Small intestine (tissue), 7 donors: ENCODE measurements around the gene FTCD. TPM values are rescaled to one million over a fixed set of nuclear protein-coding genes. Genes with fewer than 3 reads are reported as not detected.
"Not testable (repeated sequence)": the region's sequence is repeated elsewhere in the genome, so short reads cannot be mapped to it uniquely, and the experiment has no call there.

Experiments used
- DNase-seq, 2 donors: peaks; one replicate each; pipeline versions ENCODE4 v3.0.0 to v3.0.0-alpha.2; 2013
- FAIRE-seq: peaks from 2 replicates; lab custom pipeline; 2012; peaks lifted over from hg19 to GRCh38; lab: Jason Lieb, UNC
- H3K27ac ChIP-seq, 3 donors: one replicate each; pipeline ENCODE4 v1.5.1; 2013; ENCODE audit warnings: low read length in 2 of 3, mild to moderate bottlenecking in 2 of 3, control low read depth in 1 of 3, inconsistent platforms in 1 of 3, low read depth in 1 of 3, moderate library complexity in 1 of 3
- H3K27me3 ChIP-seq, 3 donors: one replicate each; pipeline ENCODE4 v1.6.1; 2013; ENCODE audit warnings: low read length in 3 of 3, inconsistent platforms in 1 of 3; ENCODE audit not compliant: control insufficient read depth in 3 of 3, insufficient read depth in 3 of 3
- H3K36me3 ChIP-seq, 3 donors: one replicate each; pipeline ENCODE4 v1.6.1; 2013; ENCODE audit warnings: low read length in 3 of 3, inconsistent platforms in 1 of 3, low read depth in 1 of 3, mild to moderate bottlenecking in 1 of 3, moderate library complexity in 1 of 3; ENCODE audit not compliant: control insufficient read depth in 3 of 3, insufficient read depth in 2 of 3
- H3K4me1 ChIP-seq, 3 donors: one replicate each; pipeline ENCODE4 v1.6.1; 2013; ENCODE audit warnings: low read length in 2 of 3, inconsistent platforms in 1 of 3, low read depth in 1 of 3, mild to moderate bottlenecking in 1 of 3, moderate library complexity in 1 of 3; ENCODE audit not compliant: control insufficient read depth in 3 of 3, insufficient read depth in 2 of 3
- H3K4me3 ChIP-seq, 3 donors: one replicate each; pipeline ENCODE4 v1.5.1; 2013; ENCODE audit warnings: low read length in 3 of 3, control low read depth in 1 of 3, inconsistent platforms in 1 of 3, low read depth in 1 of 3, mild to moderate bottlenecking in 1 of 3, moderate library complexity in 1 of 3
- H3K9me3 ChIP-seq, 2 donors: one replicate each; pipeline ENCODE4 v1.6.1; 2013; ENCODE audit warnings: low read depth in 1 of 2, low read length in 1 of 2; ENCODE audit not compliant: control insufficient read depth in 2 of 2, insufficient read depth in 1 of 2
- WGBS, 3 donors: extraction: QIAGEN DNeasy Blood & Tissue Kit; methylation state at CpG; one replicate each; pipeline ENCODE4 v1.1.7; 2013; 5-methylcytosine and 5-hydroxymethylcytosine counted together
- polyA plus RNA-seq, 4 donors: library from polyadenylated mRNA; stranded (reverse) in 3 of 4; unstranded in 1 of 4; fragments of 200-250 nt in 3 of 4; fragments of 120-200 nt in 1 of 4; gene quantifications; one replicate each; pipeline versions ENCODE4 v1.2.1 to v1.2.3, GENCODE V29; 2013
- donor health status: healthy with polysubstance abuse.
- donor health status: control.
- donor health status: control.
- donor health status: Bipolar disorder and iron deficiency.
- donor health status: healthy.

Gene FTCD
- polyA plus RNA-seq, 4 donors = 0.31 to 71.8 (median 39.0) TPM

- Histone ChIP-seq H3K4me3 (no peak overlapping the region), H3K4me1 (no peaks in the 10 kb centered on the region), H3K9me3 (peaks cover 0 to 9% of the 10 kb centered on the region in 2 donors), H3K27me3 (no peaks in the 10 kb centered on the region), H3K27ac (no peak overlapping the region), H3K36me3 (peaks cover 0 to 29% (median 0%) of the 10 kb centered on the region in 3 donors)
- FAIRE-seq (no peak), DNase-seq (no peak)
- 76 to 91% (median 87%) methylated on average over 12 of the region's 12 CpGs for WGBS, 3 donors
These were observed 44.2 kb downstream of the FTCD start for GRCh38 chr21:46111193-46111571.

DNA sequence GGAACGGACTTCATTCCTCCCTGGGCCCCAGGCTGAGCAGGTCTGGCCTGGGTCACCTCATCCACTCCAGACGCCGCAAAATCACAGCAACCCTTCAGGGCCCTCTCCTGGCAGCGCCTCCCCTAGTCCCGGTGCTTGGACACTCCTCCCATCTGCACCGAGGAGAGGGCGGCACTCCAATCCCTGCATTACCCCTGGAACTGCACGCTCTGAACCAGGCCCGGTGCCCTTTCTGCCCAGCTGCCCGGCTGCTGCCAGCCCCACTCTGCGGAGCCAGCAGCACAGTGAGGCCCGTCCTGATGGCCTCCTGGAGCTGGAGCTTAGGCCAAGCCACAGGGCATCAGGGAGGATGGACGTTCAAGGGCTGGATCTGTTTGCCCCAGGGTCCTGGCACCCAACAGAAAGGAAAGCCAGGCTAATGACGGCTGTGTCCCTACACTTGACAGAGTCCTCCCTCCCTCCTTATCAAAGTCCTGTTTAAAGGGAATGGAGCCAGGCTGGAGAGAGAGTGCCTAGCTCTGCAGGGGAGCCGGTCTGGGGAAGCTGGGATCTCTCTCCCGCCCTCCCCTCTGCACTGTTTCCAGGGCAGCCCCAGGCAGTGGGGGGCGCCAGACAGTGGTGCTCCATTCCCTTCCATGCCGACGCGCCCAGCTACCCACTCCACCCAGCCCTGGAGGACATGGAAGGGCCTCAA is 44.7 kb downstream of the FTCD start:
- H3K27ac ChIP-seq = no peak overlapping the region
- no peak for FAIRE-seq
- no peaks in the 10 kb centered on the region for H3K27me3 ChIP-seq

DNA sequence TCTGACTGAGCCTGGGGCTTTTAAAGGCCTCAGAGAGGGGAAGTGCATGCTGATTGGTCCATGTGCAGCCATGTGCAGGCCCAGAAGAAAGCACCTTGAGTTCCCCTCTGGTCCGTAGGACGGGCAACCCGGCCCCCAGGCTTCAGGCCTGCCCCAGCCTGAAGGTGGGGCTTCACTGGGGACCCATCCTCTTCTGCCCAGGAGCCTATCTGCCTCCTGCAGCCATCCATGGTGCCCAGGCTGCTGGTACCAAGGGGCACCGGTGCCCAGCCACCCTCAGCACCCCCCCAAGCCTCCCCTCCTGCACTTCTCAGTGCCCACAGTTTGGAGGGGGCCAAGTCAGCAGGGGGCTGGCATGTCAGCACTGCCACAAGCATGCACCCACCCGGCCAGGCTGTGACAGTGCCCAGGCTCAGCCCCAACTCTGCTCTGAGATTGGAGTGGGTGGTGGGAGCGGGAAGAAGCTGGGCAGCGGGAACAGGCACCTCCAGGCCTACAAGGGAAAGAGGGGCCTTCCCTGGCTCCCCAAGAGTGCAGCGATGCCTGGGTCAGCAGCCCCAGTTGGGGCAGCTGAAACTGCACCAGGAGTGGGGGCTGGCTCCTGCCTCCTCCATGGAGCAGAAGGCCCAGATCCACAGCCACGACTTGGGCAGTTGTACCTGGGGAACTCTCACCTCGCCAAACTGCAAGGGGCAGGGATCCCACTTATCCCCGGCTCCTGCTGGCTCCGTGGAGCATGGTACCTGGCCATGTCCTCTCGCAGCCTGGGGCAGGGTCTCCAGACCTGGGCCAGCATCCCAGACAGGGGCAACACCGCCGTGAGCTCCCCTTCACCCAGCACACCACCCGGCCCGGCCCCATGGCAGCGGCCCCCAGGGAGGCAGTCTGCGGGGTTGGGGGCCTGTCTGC is 45.8 kb downstream of the FTCD start:
- FAIRE-seq = no peak

More for the DNA sequence above, 44.7 kb downstream of the FTCD start:
- Histone ChIP-seq H3K36me3 (peaks cover 0 to 24% (median 0%) of the 10 kb centered on the region in 3 donors), H3K9me3 (peaks cover 0 to 9% of the 10 kb centered on the region in 2 donors), H3K4me1 (no peaks in the 10 kb centered on the region), H3K4me3 (no peak overlapping the region)
- no peak for DNase-seq
- WGBS, 3 donors = 70 to 77% (median 76%) methylated on average over 20 of the region's 20 CpGs

GRCh38 chr21:46108827-46109312 is 46.5 kb downstream of the FTCD start:
- Histone ChIP-seq H3K4me3 (no peak overlapping the region), H3K36me3 (peaks cover 0 to 15% (median 0%) of the 10 kb centered on the region in 3 donors), H3K9me3 (peaks cover 0 to 13% of the 10 kb centered on the region in 2 donors), H3K27me3 (no peaks in the 10 kb centered on the region), H3K27ac (no peak overlapping the region), H3K4me1 (no peaks in the 10 kb centered on the region)
- no peak for FAIRE-seq
- DNase-seq = no peak
- 75 to 83% (median 81%) methylated on average over 9 of the region's 9 CpGs for WGBS, 3 donors

More for the DNA sequence above, 45.8 kb downstream of the FTCD start:
- Histone ChIP-seq H3K27me3 (no peaks in the 10 kb centered on the region), H3K27ac (no peak overlapping the region), H3K36me3 (peaks cover 0 to 17% (median 0%) of the 10 kb centered on the region in 3 donors), H3K9me3 (peaks cover 0 to 10% of the 10 kb centered on the region in 2 donors), H3K4me1 (no peaks in the 10 kb centered on the region), H3K4me3 (no peak overlapping the region)
- 75 to 83% (median 77%) methylated on average over 19 of the region's 19 CpGs for WGBS, 3 donors
- DNase-seq = no peak

DNA sequence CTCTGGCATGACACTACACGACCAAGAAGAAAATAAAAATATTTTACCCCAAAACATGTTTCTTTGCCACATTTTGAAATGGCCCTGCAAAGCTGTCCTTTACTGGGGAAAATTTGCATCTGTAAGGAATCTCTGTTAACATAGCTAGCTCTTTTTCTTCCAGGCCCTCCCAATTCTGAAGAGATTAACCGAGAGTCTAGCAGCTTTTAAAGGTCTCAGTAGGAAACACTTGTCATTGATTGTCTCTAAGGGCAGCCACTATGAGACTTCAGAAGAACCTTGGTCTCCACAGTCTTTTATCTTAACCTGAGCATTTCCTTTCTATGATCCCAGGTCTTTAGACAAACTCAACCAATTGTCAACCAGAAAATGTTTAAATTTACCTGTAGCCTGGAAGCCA is 48.0 kb downstream of the FTCD start:
- H3K36me3 ChIP-seq, H3K4me1 ChIP-seq, H3K27me3 ChIP-seq, FAIRE-seq, DNase-seq, H3K27ac ChIP-seq, H3K4me3 ChIP-seq: not testable (repeated sequence)
- 40 to 61% (median 52%) methylated on average over 2 of the region's 2 CpGs for WGBS, 3 donors
- peaks cover 0 to 15% of the 10 kb centered on the region in 2 donors for H3K9me3 ChIP-seq

- H3K27ac ChIP-seq = no peak overlapping the region
- H3K4me3 ChIP-seq = no peak overlapping the region
- no peak for DNase-seq
- peaks cover 0 to 15% of the 10 kb centered on the region in 2 donors for H3K9me3 ChIP-seq
- FAIRE-seq = no peak
- no peaks in the 10 kb centered on the region for H3K36me3 ChIP-seq
- H3K27me3 ChIP-seq = peaks cover 0 to 9% (median 2%) of the 10 kb centered on the region in 3 donors
- no peaks in the 10 kb centered on the region for H3K4me1 ChIP-seq
These were observed 51.3 kb downstream of the FTCD start for GRCh38 chr21:46104104-46104503.

GRCh38 chr21:46100906-46101305 is 54.5 kb downstream of the FTCD start:
- Histone ChIP-seq H3K27me3 (peaks cover 0 to 19% (median 2%) of the 10 kb centered on the region in 3 donors), H3K9me3 (peaks cover 0 to 9% of the 10 kb centered on the region in 2 donors), H3K4me3 (no peak overlapping the region), H3K4me1 (no peaks in the 10 kb centered on the region), H3K36me3 (no peaks in the 10 kb centered on the region), H3K27ac (no peak overlapping the region)
- no peak for DNase-seq
- 73 to 76% (median 75%) methylated on average over 4 of the region's 4 CpGs for WGBS, 3 donors
- FAIRE-seq = no peak

DNA sequence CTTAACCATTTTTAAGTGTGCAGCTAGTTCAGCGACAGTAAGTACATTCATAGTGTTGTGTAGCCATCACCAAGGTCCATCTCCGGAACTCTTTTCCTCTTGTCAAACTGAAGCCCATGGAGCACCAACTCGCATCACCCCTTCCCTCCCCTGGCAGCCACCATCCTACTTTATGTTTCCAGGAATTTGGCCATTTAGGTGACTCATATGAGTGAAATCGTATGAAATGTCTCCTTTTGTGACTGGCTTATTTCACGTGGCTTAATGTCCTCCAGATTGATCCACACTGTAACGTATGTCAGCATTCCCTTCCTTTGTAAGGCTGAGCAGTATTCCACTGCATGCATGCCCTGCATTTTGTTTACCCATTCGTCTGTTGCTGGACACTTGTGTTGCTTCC is 55.0 kb downstream of the FTCD start:
- WGBS, 3 donors = 58 to 65% (median 62%) methylated on average over 7 of the region's 7 CpGs
- Histone ChIP-seq H3K4me1 (no peaks in the 10 kb centered on the region), H3K36me3 (no peaks in the 10 kb centered on the region), H3K27ac (no peak overlapping the region), H3K9me3 (peaks cover 0 to 9% of the 10 kb centered on the region in 2 donors), H3K4me3 (no peak overlapping the region), H3K27me3 (peaks cover 0 to 19% (median 2%) of the 10 kb centered on the region in 3 donors)
- no peak for FAIRE-seq
- no peak for DNase-seq
